ENCODE measurements around the gene TAB2.

- TF ChIP-seq TBP (IDR thresholded peaks at IDR 0.05; ENCODE audit: low read depth, low read length), result no peak
- no peak for TF ChIP-seq CTCF (IDR thresholded peaks at IDR 0.05; ENCODE audit: control extremely low read depth in 1 of 3, insufficient read depth in 1 of 3, low read depth in 1 of 3, low read length in 3 of 3)
- no peak for TF ChIP-seq EZH2 (IDR thresholded peaks at IDR 0.05; ENCODE audit: low read depth, low read length, severe bottlenecking)
- no peak for TF ChIP-seq TAF1 (IDR thresholded peaks at IDR 0.05; ENCODE audit: low read depth, low read length)
- no peak for TF ChIP-seq POLR2AphosphoS5 (IDR thresholded peaks at IDR 0.05; ENCODE audit: low read depth, low read length)
Observed at GRCh38 chr6:149428606-149429005, 111.1 kb downstream of the TAB2 start.
